NCI-H524 treated with DMSO at 0.1 percent for 48 hours (cell line): ENCODE measurements around the gene PLXND1.
"Not testable (repeated sequence)": the region's sequence is repeated elsewhere in the genome, so short reads cannot be mapped to it uniquely, and the experiment has no call there.

Source experiments
- DNase-seq: peaks from one replicate; lab custom pipeline; 2025; lab: John Stamatoyannopoulos, UW

PLXND1 gene

GRCh38 chr3:129606636-129607390, at the start of gene PLXND1:
TSS of gene PLXND1 (minus strand) at chr3:129606676. CDS start at chr3:129606639, 37 bp downstream.
- DNase-seq: no peak

DNA sequence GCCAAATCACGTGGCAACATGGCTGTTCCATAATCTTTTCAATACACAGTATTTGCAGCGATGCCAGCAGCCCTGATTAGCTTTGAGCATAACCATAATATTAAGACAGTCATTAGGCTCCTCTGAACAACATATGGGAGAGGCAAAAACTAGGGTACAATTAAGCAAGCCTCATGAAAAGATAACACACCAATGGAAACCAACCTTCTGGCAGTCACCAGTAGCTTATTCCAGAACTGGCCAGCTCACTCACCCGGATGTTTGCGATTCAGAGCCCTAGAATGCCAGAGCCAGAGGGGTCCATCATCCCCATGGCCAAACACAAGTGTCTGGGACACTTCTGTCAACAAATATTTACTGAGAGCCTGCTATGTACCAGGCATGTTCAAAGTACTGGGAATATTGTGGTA, 48.8 kb upstream of the PLXND1 start:
- no peak for DNase-seq

GRCh38 chr3:129654131-129654530, 47.7 kb upstream of the PLXND1 start:
- no peak for DNase-seq

- no peak for DNase-seq
Measured at GRCh38 chr3:129653019-129653418, 46.5 kb upstream of the PLXND1 start.

- peak; percentile 20 for DNase-seq
Measured at GRCh38 chr3:129651435-129652202, 45.1 kb upstream of the PLXND1 start.

DNA sequence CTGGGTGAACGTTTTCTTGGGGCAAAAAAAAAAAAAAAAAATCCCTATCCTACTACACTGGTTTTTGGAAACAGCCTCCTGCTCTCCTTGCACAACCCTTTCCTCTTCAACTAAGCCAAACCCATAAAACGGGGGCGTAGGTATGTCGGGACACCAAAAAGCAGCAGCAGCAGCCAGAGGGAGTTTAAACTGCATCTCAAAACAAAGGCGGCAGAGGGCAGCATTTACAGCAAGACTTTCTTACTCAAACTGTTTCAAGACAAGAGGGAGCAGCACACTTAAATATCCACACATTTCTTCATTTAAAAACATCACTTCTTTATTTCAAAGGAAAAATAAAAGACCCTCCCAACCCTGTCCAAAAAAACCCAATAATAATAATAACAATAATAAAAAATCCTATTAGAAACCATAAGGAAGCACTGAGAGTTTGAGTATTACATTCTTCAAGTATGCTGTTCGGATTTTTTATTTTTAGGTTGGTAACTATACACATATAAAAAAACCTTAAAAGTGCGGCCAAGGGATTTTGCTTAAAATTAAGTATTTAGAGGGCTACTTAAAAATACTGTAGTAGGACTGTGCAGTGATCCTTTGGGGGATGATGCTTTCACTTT, 43.9 kb upstream of the PLXND1 start:
- DNase-seq: peak; percentile 47

GRCh38 chr3:129648391-129648790, 41.9 kb upstream of the PLXND1 start:
- DNase-seq: no peak

DNA sequence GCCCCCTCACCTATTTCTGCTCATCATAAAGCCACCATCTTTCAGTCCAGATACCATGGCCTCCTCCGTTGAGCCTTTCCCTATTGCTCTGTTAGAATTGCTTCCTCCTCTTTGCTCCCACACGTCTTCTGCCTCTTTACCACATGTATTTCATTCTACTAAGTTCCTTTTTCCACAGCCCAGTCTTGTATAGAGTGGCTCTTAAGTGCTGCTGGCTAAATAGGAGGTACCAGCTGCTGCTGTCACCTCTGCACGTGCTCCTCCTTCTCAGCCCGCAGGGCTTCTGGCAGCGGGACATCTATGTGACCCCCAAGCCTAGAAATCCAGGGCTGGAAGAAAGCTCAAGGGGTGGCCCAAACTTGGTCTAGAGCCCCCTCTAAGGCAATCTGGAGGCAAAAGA, 38.8 kb upstream of the PLXND1 start:
- peak; percentile 80 for DNase-seq

DNA sequence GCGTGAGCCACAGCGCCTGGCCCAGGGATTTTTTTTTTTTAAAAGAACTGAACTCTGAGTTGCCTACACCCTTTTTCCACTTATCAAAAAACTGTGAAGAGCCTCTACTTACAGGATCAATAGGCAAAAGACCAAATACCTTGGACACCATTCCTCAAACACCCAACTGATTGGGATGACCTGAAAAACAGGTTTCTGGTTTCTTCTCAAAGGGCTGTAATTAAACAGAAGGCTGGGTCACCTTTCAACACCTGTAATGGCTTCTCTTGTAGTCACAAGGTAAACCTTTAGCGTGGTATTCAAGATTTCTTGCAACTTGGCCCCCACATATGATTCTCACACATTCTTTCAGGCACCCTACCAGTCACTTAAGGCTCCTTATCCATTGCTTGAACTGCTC, 38.4 kb upstream of the PLXND1 start:
- no peak for DNase-seq

DNA sequence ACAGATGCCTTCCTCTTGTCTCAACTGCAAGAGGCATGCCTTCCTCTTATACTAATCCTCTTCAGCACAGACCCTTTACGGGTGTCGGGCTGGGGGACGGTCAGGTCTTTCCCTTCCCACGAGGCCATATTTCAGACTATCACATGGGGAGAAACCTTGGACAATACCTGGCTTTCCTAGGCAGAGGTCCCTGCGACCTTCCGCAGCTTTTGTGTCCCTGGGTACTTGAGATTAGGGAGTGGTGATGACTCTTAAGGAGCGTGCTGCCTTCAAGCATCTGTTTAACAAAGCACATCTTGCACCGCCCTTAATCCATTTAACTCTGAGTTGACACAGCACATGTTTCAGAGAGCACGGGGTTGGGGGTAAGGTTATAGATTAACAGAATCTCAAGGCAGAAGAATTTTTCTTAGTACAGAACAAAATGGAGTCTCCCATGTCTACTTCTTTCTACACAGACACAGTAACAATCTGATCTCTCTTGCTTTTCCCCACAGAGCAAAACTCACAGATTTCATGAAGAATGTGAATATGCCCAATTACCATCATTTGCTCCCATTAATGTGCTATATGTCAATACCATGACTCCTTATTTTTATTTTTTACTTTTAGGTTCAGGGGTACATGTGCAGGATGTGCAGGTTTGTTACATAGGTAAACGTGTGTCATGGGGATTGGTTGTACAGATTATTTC, 35.2 kb upstream of the PLXND1 start:
- DNase-seq: not testable (repeated sequence)

GRCh38 chr3:129640985-129641384, 34.5 kb upstream of the PLXND1 start:
- not testable (repeated sequence) for DNase-seq

DNA sequence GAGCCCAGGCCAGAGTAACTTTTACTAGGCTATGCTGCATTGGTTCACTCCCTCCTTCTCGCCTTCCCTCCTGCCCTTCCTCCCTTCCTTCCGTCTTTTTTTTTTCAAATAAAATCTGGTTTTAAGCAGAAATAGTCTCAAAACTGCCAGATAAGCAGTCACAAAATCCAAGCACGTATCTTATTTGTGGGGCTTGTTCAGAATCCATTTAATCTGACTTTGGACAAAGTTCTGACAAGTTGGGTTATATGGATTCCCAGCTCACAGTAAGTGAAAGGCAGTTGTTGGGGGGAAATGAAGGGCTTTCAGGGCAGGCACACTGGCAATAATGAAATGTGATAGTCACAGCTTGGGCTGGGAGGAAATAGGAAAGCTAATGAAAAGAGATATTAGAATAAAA, 32.0 kb upstream of the PLXND1 start:
- DNase-seq: no peak

GRCh38 chr3:129636082-129636481, 29.6 kb upstream of the PLXND1 start:
- no peak for DNase-seq

- DNase-seq: no peak
Measured at GRCh38 chr3:129635656-129636055, 29.2 kb upstream of the PLXND1 start.

- peak; percentile 90 for DNase-seq
Measured at GRCh38 chr3:129633751-129634481, 27.4 kb upstream of the PLXND1 start.

GRCh38 chr3:129632977-129633376, 26.5 kb upstream of the PLXND1 start:
- DNase-seq: no peak

GRCh38 chr3:129632556-129632955, 26.1 kb upstream of the PLXND1 start:
- DNase-seq: no peak

DNA sequence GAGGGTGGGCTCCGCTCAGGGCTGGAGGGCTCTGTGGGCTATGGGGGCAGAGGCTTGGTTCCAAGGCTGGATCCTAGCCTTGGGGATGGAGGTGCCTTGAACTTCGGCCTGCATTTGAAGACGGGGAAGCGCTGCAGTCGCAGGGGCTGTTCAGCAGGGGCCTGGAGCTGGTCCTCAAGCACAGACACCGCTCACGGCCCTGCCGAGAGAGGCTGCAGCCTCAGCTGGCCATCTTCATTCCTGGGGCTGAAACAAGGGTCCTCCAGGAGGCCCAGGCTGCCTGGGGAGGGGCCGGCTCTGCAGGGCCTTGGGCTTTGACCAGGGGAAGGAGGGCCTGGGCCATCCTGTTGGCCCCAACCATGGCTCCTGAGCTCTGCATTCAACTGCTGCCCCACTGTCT, 25.6 kb upstream of the PLXND1 start:
- no peak for DNase-seq

GRCh38 chr3:129629011-129629410, 22.5 kb upstream of the PLXND1 start:
- no peak for DNase-seq

DNA sequence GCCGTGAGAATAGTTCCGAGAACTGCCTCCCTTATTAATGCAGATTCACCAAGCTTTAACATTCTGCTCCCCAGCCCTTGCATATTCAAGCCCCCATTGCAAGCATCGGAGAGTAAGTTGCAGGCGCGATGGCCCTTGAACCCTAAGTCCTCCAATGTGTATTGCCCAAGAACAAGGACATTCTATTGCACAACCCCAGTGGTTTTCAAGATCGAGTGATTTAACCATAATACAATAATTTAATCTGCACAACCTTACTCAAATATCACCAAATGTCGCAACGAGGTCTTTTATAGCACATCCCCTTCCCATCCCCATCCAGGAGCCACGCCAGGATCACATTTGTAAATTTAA, 21.7 kb upstream of the PLXND1 start:
- DNase-seq: no peak

- peak; percentile 60 for DNase-seq
Measured at GRCh38 chr3:129627350-129628168, 21.1 kb upstream of the PLXND1 start.
